Measurements from ENCODE around the gene TRPM8. TPM values are rescaled to one million over a fixed set of nuclear protein-coding genes. Genes with fewer than 3 reads are reported as not detected.
"Not testable (repeated sequence)": the region's sequence is repeated elsewhere in the genome, so short reads cannot be mapped to it uniquely, and the experiment has no call there.

Gene TRPM8
- total and polyA plus RNA-seq, 4 donors = 0.03 to 0.14 TPM; not detected in 2

DNA sequence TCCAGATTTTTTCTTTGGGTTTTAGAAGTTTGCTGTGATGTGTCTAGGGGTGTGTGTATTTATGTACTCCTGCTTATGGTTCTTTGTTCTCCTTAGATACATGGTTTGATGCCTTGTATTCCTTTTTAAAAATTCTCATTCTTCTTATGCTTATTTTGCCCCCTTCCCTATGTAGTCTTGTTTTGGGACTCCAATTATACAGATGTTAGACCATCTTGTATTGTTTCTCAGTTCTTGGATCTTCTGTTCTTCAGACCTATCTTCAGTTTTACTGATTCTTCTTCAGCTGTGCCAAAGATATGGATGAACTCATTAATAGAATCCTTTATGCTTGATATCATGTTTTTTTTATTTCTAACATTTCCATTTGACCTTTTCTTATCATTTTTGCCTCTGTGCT, 34.8 kb upstream of the TRPM8 start:
- Histone ChIP-seq H3K27ac (ENCODE audit: low read depth in 1 of 2, low read length in 1 of 2) (no peak overlapping the region), H3K4me3 (no peak overlapping the region), H3K4me1 (ENCODE audit: control insufficient read depth in 5 of 5, insufficient read depth in 5 of 5, low read length in 5 of 5) (no peaks in the 10 kb centered on the region), H3K36me3 (ENCODE audit: control insufficient read depth in 4 of 4, insufficient read depth in 4 of 4, low read length in 4 of 4) (no peaks in the 10 kb centered on the region), H3K27me3 (ENCODE audit: control insufficient read depth in 3 of 3, insufficient read depth in 3 of 3, low read length in 2 of 3) (peaks cover 0 to under 1% (median 0%) of the 10 kb centered on the region in 3 donors), H3K9ac (ENCODE audit: insufficient read depth in 1 of 2, low read length in 2 of 2) (no peak overlapping the region), H3K9me3 (ENCODE audit: control insufficient read depth in 4 of 4, insufficient read depth in 3 of 4, low read length in 3 of 4) (peaks cover 0 to 9% (median 2%) of the 10 kb centered on the region in 4 donors)
- TF ChIP-seq, protein P1, sequence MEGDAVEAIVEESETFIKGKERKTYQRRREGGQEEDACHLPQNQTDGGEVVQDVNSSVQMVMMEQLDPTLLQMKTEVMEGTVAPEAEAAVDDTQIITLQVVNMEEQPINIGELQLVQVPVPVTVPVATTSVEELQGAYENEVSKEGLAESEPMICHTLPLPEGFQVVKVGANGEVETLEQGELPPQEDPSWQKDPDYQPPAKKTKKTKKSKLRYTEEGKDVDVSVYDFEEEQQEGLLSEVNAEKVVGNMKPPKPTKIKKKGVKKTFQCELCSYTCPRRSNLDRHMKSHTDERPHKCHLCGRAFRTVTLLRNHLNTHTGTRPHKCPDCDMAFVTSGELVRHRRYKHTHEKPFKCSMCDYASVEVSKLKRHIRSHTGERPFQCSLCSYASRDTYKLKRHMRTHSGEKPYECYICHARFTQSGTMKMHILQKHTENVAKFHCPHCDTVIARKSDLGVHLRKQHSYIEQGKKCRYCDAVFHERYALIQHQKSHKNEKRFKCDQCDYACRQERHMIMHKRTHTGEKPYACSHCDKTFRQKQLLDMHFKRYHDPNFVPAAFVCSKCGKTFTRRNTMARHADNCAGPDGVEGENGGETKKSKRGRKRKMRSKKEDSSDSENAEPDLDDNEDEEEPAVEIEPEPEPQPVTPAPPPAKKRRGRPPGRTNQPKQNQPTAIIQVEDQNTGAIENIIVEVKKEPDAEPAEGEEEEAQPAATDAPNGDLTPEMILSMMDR (IDR thresholded peaks at IDR 0.05; ENCODE audit: control extremely low read depth, extremely low read depth) = no peak
- no peak for ATAC-seq (ENCODE audit: insufficient read depth, low FRiP score)
- DNase-seq = no peak

DNA sequence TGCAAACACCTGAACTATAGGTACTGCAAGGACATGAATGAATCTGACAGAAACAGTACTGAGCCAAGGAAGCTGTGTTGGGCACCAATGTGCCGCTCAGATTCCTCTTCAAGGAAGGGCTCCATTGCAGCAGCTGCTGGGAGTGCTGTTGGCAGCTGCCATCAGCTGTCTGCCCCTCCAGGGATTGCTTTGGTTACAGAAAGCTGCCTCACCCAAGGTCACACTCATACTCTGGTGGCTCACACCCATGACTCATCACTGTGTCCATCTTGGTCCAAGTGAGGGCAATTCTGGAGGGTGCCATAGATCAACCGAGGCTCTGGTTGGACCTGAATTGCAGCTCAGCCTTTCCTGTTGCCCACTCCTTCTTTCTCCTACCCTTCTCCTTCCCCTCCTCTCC, 24.4 kb upstream of the TRPM8 start:
- no peak for DNase-seq
- Histone ChIP-seq H3K27ac (ENCODE audit: low read depth in 1 of 2, low read length in 1 of 2) (no peak overlapping the region), H3K4me3 (no peak overlapping the region), H3K9ac (ENCODE audit: insufficient read depth in 1 of 2, low read length in 2 of 2) (no peak overlapping the region), H3K4me1 (ENCODE audit: control insufficient read depth in 5 of 5, insufficient read depth in 5 of 5, low read length in 5 of 5) (no peaks in the 10 kb centered on the region), H3K36me3 (ENCODE audit: control insufficient read depth in 4 of 4, insufficient read depth in 4 of 4, low read length in 4 of 4) (no peaks in the 10 kb centered on the region), H3K9me3 (ENCODE audit: control insufficient read depth in 4 of 4, insufficient read depth in 3 of 4, low read length in 3 of 4) (peaks cover 0 to 2% (median 0%) of the 10 kb centered on the region in 4 donors), H3K27me3 (ENCODE audit: control insufficient read depth in 3 of 3, insufficient read depth in 3 of 3, low read length in 2 of 3) (peaks cover 0 to 7% (median 0%) of the 10 kb centered on the region in 3 donors)
- WGBS, 2 donors = 87 to 92% methylated on average over 2 of the region's 2 CpGs
- TF ChIP-seq, protein P1 (IDR thresholded peaks at IDR 0.05; ENCODE audit: control extremely low read depth, extremely low read depth) = no peak
- no peak for ATAC-seq (ENCODE audit: insufficient read depth, low FRiP score)

DNA sequence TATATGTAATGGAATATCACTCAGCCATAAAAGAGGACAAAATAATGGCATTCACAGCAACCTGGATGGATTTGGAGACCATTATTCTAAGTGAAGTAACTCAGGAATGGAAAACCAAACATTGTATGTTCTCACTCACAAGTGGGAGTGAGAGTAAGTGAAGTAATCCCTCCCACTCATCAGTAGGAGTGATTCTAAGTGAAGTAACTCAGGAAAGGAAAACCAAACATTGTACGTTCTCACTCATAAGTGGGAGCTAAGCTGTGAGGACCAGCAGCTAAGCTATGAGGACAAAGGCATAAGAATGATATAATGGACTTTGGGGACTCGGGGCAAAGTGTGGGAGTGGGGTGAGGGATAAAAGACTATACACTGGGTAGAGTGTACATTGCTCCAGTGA, 20.9 kb upstream of the TRPM8 start:
- H3K9me3 ChIP-seq (ENCODE audit: control insufficient read depth in 4 of 4, insufficient read depth in 3 of 4, low read length in 3 of 4); H3K4me3 ChIP-seq; H3K9ac ChIP-seq (ENCODE audit: insufficient read depth in 1 of 2, low read length in 2 of 2); DNase-seq; H3K36me3 ChIP-seq (ENCODE audit: control insufficient read depth in 4 of 4, insufficient read depth in 4 of 4, low read length in 4 of 4); H3K27me3 ChIP-seq (ENCODE audit: control insufficient read depth in 3 of 3, insufficient read depth in 3 of 3, low read length in 2 of 3); H3K4me1 ChIP-seq (ENCODE audit: control insufficient read depth in 5 of 5, insufficient read depth in 5 of 5, low read length in 5 of 5); H3K27ac ChIP-seq (ENCODE audit: low read depth in 1 of 2, low read length in 1 of 2): not testable (repeated sequence)
- peak; percentile 19 for ATAC-seq (ENCODE audit: insufficient read depth, low FRiP score)
- 54 to 56% methylated on average over 2 of the region's 2 CpGs for WGBS, 2 donors

DNA sequence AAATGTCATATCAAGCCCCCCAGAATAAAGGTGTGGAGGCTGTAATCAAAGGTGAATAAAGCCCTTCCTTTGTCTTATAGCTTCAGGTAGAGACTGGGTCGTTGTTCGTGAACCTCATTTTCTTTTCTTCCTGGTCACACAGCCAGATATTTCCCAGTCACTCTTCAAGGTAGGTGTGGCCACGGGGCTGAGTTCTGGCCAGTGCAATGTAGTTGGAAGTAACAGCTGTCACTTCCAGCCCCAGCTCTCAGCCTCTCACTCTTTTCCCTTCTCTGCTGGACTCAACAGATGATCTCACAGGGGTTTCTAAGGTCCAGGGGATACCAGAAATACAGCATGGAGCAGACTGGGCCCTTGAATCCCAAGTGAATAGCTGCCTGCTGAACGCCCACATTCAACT, 15.8 kb upstream of the TRPM8 start:
- no peak overlapping the region for H3K4me3 ChIP-seq
- no peak overlapping the region for H3K9ac ChIP-seq (ENCODE audit: insufficient read depth in 1 of 2, low read length in 2 of 2)
- TF ChIP-seq, protein P1 (IDR thresholded peaks at IDR 0.05; ENCODE audit: control extremely low read depth, extremely low read depth) = no peak
- DNase-seq (no peak), ATAC-seq (ENCODE audit: insufficient read depth, low FRiP score) (peak; percentile 53)
- H3K9me3 ChIP-seq (ENCODE audit: control insufficient read depth in 4 of 4, insufficient read depth in 3 of 4, low read length in 3 of 4) = peaks cover 0 to 4% (median 0%) of the 10 kb centered on the region in 4 donors
- no peaks in the 10 kb centered on the region for H3K4me1 ChIP-seq (ENCODE audit: control insufficient read depth in 5 of 5, insufficient read depth in 5 of 5, low read length in 5 of 5)
- no peaks in the 10 kb centered on the region for H3K36me3 ChIP-seq (ENCODE audit: control insufficient read depth in 4 of 4, insufficient read depth in 4 of 4, low read length in 4 of 4)
- peak overlapping the region in 1 of 2 donors; percentile 4 for H3K27ac ChIP-seq (ENCODE audit: low read depth in 1 of 2, low read length in 1 of 2)
- 55 to 65% methylated on average over 4 of the region's 4 CpGs for WGBS, 2 donors
- H3K27me3 ChIP-seq (ENCODE audit: control insufficient read depth in 3 of 3, insufficient read depth in 3 of 3, low read length in 2 of 3) = no peaks in the 10 kb centered on the region

Measured in lung (tissue), 12 donors.